Peyer's patch (tissue), 4 donors: ENCODE results near the gene TACC2.

Experiments used
- POLR2A ChIP-seq, 2 donors: fragments of 450-650 bp; IDR thresholded peaks; one replicate each; pipeline ENCODE4 v1.5.1; 2017; ENCODE audit warnings: antibody characterized with exemption in 2 of 2, mild to moderate bottlenecking in 2 of 2, moderate library complexity in 2 of 2
- TF ChIP-seq, protein P1 (sequence below), 6 experiments: fragments of 450-650 bp in 4 of 6; fragments of 200-600 bp in 2 of 6; sonication (generic) in 1 of 6; IDR thresholded peaks; one replicate each; pipeline ENCODE4 v1.5.1; 2017 to 2019; ENCODE audit warnings: antibody characterized with exemption in 6 of 6, mild to moderate bottlenecking in 3 of 6, moderate library complexity in 1 of 6

DNA sequence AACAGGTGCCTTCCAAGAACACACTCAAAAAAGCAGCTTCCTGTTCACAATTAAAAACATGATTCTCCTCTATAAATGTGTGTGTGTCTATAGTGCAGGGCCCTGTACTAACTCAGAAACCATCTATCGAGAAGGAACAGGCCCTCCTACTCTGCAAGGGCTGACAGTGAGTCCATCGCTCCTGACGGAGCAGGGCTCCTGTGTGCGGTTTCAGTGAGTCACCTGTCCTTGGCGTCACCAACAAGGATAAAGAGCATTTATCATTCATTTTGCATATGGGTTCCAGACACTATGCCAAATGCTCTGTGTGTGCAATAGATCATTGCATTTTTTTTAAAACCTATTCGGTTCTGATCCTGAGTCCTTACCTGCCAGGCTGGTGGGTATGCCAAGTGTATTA is 63.7 kb downstream of the TACC2 start:
- TF ChIP-seq, protein P1, sequence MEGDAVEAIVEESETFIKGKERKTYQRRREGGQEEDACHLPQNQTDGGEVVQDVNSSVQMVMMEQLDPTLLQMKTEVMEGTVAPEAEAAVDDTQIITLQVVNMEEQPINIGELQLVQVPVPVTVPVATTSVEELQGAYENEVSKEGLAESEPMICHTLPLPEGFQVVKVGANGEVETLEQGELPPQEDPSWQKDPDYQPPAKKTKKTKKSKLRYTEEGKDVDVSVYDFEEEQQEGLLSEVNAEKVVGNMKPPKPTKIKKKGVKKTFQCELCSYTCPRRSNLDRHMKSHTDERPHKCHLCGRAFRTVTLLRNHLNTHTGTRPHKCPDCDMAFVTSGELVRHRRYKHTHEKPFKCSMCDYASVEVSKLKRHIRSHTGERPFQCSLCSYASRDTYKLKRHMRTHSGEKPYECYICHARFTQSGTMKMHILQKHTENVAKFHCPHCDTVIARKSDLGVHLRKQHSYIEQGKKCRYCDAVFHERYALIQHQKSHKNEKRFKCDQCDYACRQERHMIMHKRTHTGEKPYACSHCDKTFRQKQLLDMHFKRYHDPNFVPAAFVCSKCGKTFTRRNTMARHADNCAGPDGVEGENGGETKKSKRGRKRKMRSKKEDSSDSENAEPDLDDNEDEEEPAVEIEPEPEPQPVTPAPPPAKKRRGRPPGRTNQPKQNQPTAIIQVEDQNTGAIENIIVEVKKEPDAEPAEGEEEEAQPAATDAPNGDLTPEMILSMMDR (IDR thresholded peaks at IDR 0.05) = no peak
- no peak for TF ChIP-seq POLR2A (IDR thresholded peaks at IDR 0.05)
